SW480 (cell line): ENCODE measurements around the gene HECTD3.

ENCODE experiments used
- DNase-seq: peaks from one replicate; pipeline ENCODE4 v3.0.0-alpha.2; 2016; ENCODE audit warnings: low spot score

HECTD3 gene

GRCh38 chr1:45010855-45011811 lies at the start of gene HECTD3:
Gene HECTD3, minus strand, starts transcription at chr1:45011324. Its CDS starts 67 bp downstream, at chr1:45011257.
- DNase-seq, result peak; percentile 87

- no peak for DNase-seq
Measured at GRCh38 chr1:45059829-45060228, 48.7 kb upstream of the HECTD3 start.

GRCh38 chr1:45057542-45057941 lies 46.4 kb upstream of the HECTD3 start:
- DNase-seq, result no peak

- DNase-seq, result no peak
Measured at GRCh38 chr1:45051005-45051772, 40.1 kb upstream of the HECTD3 start.

- DNase-seq, result no peak
Measured at GRCh38 chr1:45047032-45047431, 35.9 kb upstream of the HECTD3 start.

- DNase-seq, result no peak
Measured at GRCh38 chr1:45044916-45045315, 33.8 kb upstream of the HECTD3 start.

- no peak for DNase-seq
Measured at GRCh38 chr1:45043094-45043493, 32.0 kb upstream of the HECTD3 start.

- no peak for DNase-seq
Measured at GRCh38 chr1:45040297-45040696, 29.2 kb upstream of the HECTD3 start.

- no peak for DNase-seq
Measured at GRCh38 chr1:45038661-45039364, 27.7 kb upstream of the HECTD3 start.

GRCh38 chr1:45038240-45038639 lies 27.1 kb upstream of the HECTD3 start:
- no peak for DNase-seq

- no peak for DNase-seq
Measured at GRCh38 chr1:45037456-45037855, 26.3 kb upstream of the HECTD3 start.

- DNase-seq, result no peak
Measured at GRCh38 chr1:45035631-45036301, 24.6 kb upstream of the HECTD3 start.

- no peak for DNase-seq
Measured at GRCh38 chr1:45033356-45033755, 22.2 kb upstream of the HECTD3 start.

GRCh38 chr1:45032837-45033236 lies 21.7 kb upstream of the HECTD3 start:
- DNase-seq, result no peak

- DNase-seq, result no peak
Measured at GRCh38 chr1:45026446-45026845, 15.3 kb upstream of the HECTD3 start.

GRCh38 chr1:45023663-45024062 lies 12.5 kb upstream of the HECTD3 start:
- no peak for DNase-seq

GRCh38 chr1:45018599-45019230 lies 7.6 kb upstream of the HECTD3 start:
- peak; percentile 44 for DNase-seq

GRCh38 chr1:45016767-45017166 lies 5.6 kb upstream of the HECTD3 start:
- no peak for DNase-seq

GRCh38 chr1:45016090-45016697 lies 5.1 kb upstream of the HECTD3 start:
- no peak for DNase-seq

GRCh38 chr1:45015683-45016082 lies 4.6 kb upstream of the HECTD3 start:
- DNase-seq, result no peak
